ENCODE results near the gene KRTAP10-6.

The KRTAP10-6 gene

GRCh38 chr21:44627181-44627822, 35.0 kb upstream of the KRTAP10-6 start:
- TF ChIP-seq TCF12 (IDR thresholded peaks at IDR 0.05; ENCODE audit: low read depth) (peak; percentile 20; the same call in 1 of the 2 replicates), NFIC (IDR thresholded peaks at IDR 0.05) (peak; percentile 40; the same call in 1 of the 2 replicates), TEAD4 (IDR thresholded peaks at IDR 0.05) (0 out of 2 replicates have a peak, but pooled peaks have one; percentile 13)

GRCh38 chr21:44626673-44627143, 34.4 kb upstream of the KRTAP10-6 start, which contains the start of gene KRTAP10-9:
Gene KRTAP10-9 (plus strand): TSS chr21:44627093. CDS start chr21:44627172, 79 bp downstream.
- TF ChIP-seq TEAD4 (IDR thresholded peaks at IDR 0.05), result no peak

GRCh38 chr21:44626262-44626661, 34.0 kb upstream of the KRTAP10-6 start:
- TF ChIP-seq MAX (IDR thresholded peaks at IDR 0.05), result no peak
- no peak for TF ChIP-seq CEBPB (IDR thresholded peaks at IDR 0.05)
- no peak for TF ChIP-seq TEAD4 (IDR thresholded peaks at IDR 0.05)
- TF ChIP-seq USF1 (IDR thresholded peaks at IDR 0.05), result no peak
- TF ChIP-seq NFIC (IDR thresholded peaks at IDR 0.05), result no peak
- TF ChIP-seq EGR1 (IDR thresholded peaks at IDR 0.05), result no peak
- TF ChIP-seq ZBTB7A (IDR thresholded peaks at IDR 0.05; ENCODE audit: low read depth), result no peak
- no peak for TF ChIP-seq REST (IDR thresholded peaks at IDR 0.05; ENCODE audit: low read depth)
- no peak for TF ChIP-seq TAF1 (IDR thresholded peaks at IDR 0.05; ENCODE audit: low read depth)

- TF ChIP-seq FOXM1 (IDR thresholded peaks at IDR 0.05; ENCODE audit: borderline replicate concordance, low read depth), result no peak
- no peak for TF ChIP-seq ZBTB7A (IDR thresholded peaks at IDR 0.05; ENCODE audit: low read depth)
- no peak for TF ChIP-seq NFIC (IDR thresholded peaks at IDR 0.05)
- TF ChIP-seq RAD21 (IDR thresholded peaks at IDR 0.05; ENCODE audit: low read depth), result no peak
- TF ChIP-seq CEBPB (IDR thresholded peaks at IDR 0.05), result no peak
- no peak for TF ChIP-seq TEAD4 (IDR thresholded peaks at IDR 0.05)
- TF ChIP-seq MAX (IDR thresholded peaks at IDR 0.05), result no peak
- no peak for TF ChIP-seq TCF12 (IDR thresholded peaks at IDR 0.05; ENCODE audit: low read depth)
- TF ChIP-seq EP300 (IDR thresholded peaks at IDR 0.05; ENCODE audit: borderline replicate concordance), result no peak
- TF ChIP-seq CREB1 (IDR thresholded peaks at IDR 0.05; ENCODE audit: low read depth), result no peak
- no peak for TF ChIP-seq YY1 (IDR thresholded peaks at IDR 0.05; ENCODE audit: low read depth)
- no peak for TF ChIP-seq TAF1 (IDR thresholded peaks at IDR 0.05; ENCODE audit: low read depth)
- TF ChIP-seq REST (IDR thresholded peaks at IDR 0.05; ENCODE audit: low read depth), result no peak
- no peak for TF ChIP-seq EGR1 (IDR thresholded peaks at IDR 0.05)
- TF ChIP-seq USF1 (IDR thresholded peaks at IDR 0.05), result no peak
Observed at GRCh38 chr21:44625756-44626155, 33.5 kb upstream of the KRTAP10-6 start.

- TF ChIP-seq EGR1 (IDR thresholded peaks at IDR 0.05), result no peak
Observed at GRCh38 chr21:44623575-44623974, 31.3 kb upstream of the KRTAP10-6 start.

GRCh38 chr21:44619886-44620285, 27.6 kb upstream of the KRTAP10-6 start:
- no peak for TF ChIP-seq CREB1 (IDR thresholded peaks at IDR 0.05; ENCODE audit: low read depth)
- no peak for TF ChIP-seq CEBPB (IDR thresholded peaks at IDR 0.05)
- TF ChIP-seq TEAD4 (IDR thresholded peaks at IDR 0.05), result no peak
- TF ChIP-seq TAF1 (IDR thresholded peaks at IDR 0.05; ENCODE audit: low read depth), result no peak
- TF ChIP-seq TCF12 (IDR thresholded peaks at IDR 0.05; ENCODE audit: low read depth), result no peak
- TF ChIP-seq FOXM1 (IDR thresholded peaks at IDR 0.05; ENCODE audit: borderline replicate concordance, low read depth), result no peak
- TF ChIP-seq EGR1 (IDR thresholded peaks at IDR 0.05), result no peak

GRCh38 chr21:44618909-44619308, 26.6 kb upstream of the KRTAP10-6 start:
- TF ChIP-seq TCF12 (IDR thresholded peaks at IDR 0.05; ENCODE audit: low read depth), result no peak
- no peak for TF ChIP-seq CEBPB (IDR thresholded peaks at IDR 0.05)
- TF ChIP-seq EP300 (IDR thresholded peaks at IDR 0.05; ENCODE audit: borderline replicate concordance), result no peak
- no peak for TF ChIP-seq YY1 (IDR thresholded peaks at IDR 0.05; ENCODE audit: low read depth)
- no peak for TF ChIP-seq FOXM1 (IDR thresholded peaks at IDR 0.05; ENCODE audit: borderline replicate concordance, low read depth)
- no peak for TF ChIP-seq TAF1 (IDR thresholded peaks at IDR 0.05; ENCODE audit: low read depth)
- no peak for TF ChIP-seq EGR1 (IDR thresholded peaks at IDR 0.05)
- no peak for TF ChIP-seq MAX (IDR thresholded peaks at IDR 0.05)
- TF ChIP-seq NFIC (IDR thresholded peaks at IDR 0.05), result no peak
- no peak for TF ChIP-seq RAD21 (IDR thresholded peaks at IDR 0.05; ENCODE audit: low read depth)
- TF ChIP-seq TEAD4 (IDR thresholded peaks at IDR 0.05), result no peak
- no peak for TF ChIP-seq CREB1 (IDR thresholded peaks at IDR 0.05; ENCODE audit: low read depth)
- no peak for TF ChIP-seq USF1 (IDR thresholded peaks at IDR 0.05)

All from Ishikawa (cell line).